MCF 10A (cell line): ENCODE measurements around the gene MFSD11. TPM values are rescaled to one million over a fixed set of nuclear protein-coding genes. Genes with fewer than 3 reads are reported as not detected.

Experiments used
- Bru-seq: library from RNA; stranded (reverse); fragments of 400-500 nt; gene quantifications from one replicate; lab custom pipeline; 2021; lab: Mats Ljungman, UMichigan
- BruChase-seq, 2 experiments: library from RNA; stranded (reverse); fragments of 400-500 nt; gene quantifications; one replicate each; lab custom pipeline; 2021; lab: Mats Ljungman, UMichigan
- BruUV-seq: library from RNA; stranded (reverse); fragments of 400-500 nt; replicated peaks from 2 replicates; lab custom pipeline; 2021; lab: Mats Ljungman, UMichigan
- CTCF ChIA-PET: fragments of 300-600 bp; sonication (Branson Sonifier 250); formaldehyde crosslinking; extraction: SDS; loops from one replicate; lab custom pipeline; 2021; ENCODE audit warnings: antibody characterized with exemption, inconsistent platforms; lab: Yijun Ruan, JAX
- POLR2A ChIA-PET: fragments of 300-600, 350-650 bp; sonication (Branson Sonifier 250); formaldehyde crosslinking; extraction: SDS; loops from one replicate; lab custom pipeline; 2020; ENCODE audit warnings: antibody characterized with exemption, inconsistent platforms; lab: Yijun Ruan, JAX
- DNase-seq: peaks from one replicate; pipeline ENCODE4 v3.0.0-alpha.2; 2018; ENCODE audit not compliant: unreplicated experiment
- H3K27ac Mint-ChIP-seq: one replicate; pipeline ENCODE4 v1.8.0; 2022; ENCODE audit warnings: mild to moderate bottlenecking, low read depth, mixed read lengths; ENCODE audit not compliant: unreplicated experiment
- H3K27me3 Mint-ChIP-seq: one replicate; pipeline ENCODE4 v1.8.0; 2022; ENCODE audit warnings: mixed read lengths; ENCODE audit not compliant: insufficient read depth, unreplicated experiment
- H3K36me3 Mint-ChIP-seq: one replicate; pipeline ENCODE4 v1.8.0; 2022; ENCODE audit warnings: mild to moderate bottlenecking, moderate library complexity, mixed read lengths; ENCODE audit not compliant: insufficient read depth, unreplicated experiment
- H3K4me1 Mint-ChIP-seq: one replicate; pipeline ENCODE4 v1.8.0; 2022; ENCODE audit warnings: mixed read lengths; ENCODE audit not compliant: insufficient read depth, unreplicated experiment
- H3K4me3 Mint-ChIP-seq: one replicate; pipeline ENCODE4 v1.8.0; 2022; ENCODE audit warnings: mild to moderate bottlenecking, moderate library complexity, mixed read lengths; ENCODE audit not compliant: unreplicated experiment
- H3K9me3 Mint-ChIP-seq: one replicate; pipeline ENCODE4 v1.8.0; 2022; ENCODE audit warnings: mixed read lengths; ENCODE audit not compliant: unreplicated experiment
- CTCF ChIP-seq: fragments of 200-600 bp; IDR thresholded peaks from one replicate; pipeline ENCODE4 v1.8.0; 2022; ENCODE audit warnings: antibody characterized with exemption, mild to moderate bottlenecking; ENCODE audit not compliant: unreplicated experiment
- intact Hi-C: fragments of 100-400 bp; cut with micrococcal nuclease; formaldehyde crosslinking; loops from 2 replicates; pipeline ENCODE4 v1.14.1; 2022
- long read RNA-seq: library from polyadenylated mRNA; stranded (forward); transcript quantifications from one replicate; pipeline ENCODE4 v2.0.0, GENCODE V29; 2022
- total RNA-seq: library from RNA; stranded (reverse); gene quantifications from 2 replicates; pipeline ENCODE4 v1.2.3, GENCODE V29; 2022

The MFSD11 gene
- total RNA-seq (11.6 and 13.8 TPM in 2 replicates), Bru-seq, nascent RNA (percentile 51 among the genes with signal in this experiment), BruChase-seq, experiment 1, labeled RNA remaining after a 6-hour chase (percentile 72 among the genes with signal in this experiment), BruChase-seq, experiment 2, labeled RNA remaining after a 2-hour chase (percentile 66 among the genes with signal in this experiment)
- long read RNA-seq, transcript MFSD11-217 (14 exons, 1,891 nt): major isoform, 17 of 40 reads
- long read RNA-seq, partial matches to known transcripts: 1 of 40 reads
- long read RNA-seq, other reads (novel, unspliced or antisense): 14 of 40 reads

- intact Hi-C loops: loop anchor here (1.0 to 10.0 kb wide), 2 partner anchors 101 to 327 kb away; no protein-coding TSS in a partner anchor
- no TSS peak for BruUV-seq
- ChIA-PET CTCF (interaction anchor here (0.6 to 1.5 kb wide), 5 partner anchors 11 to 542 kb away, joined by 3 to 5 read pairs (median 4); no protein-coding TSS in a partner anchor), POLR2A (interaction anchor here (0.6 to 9.1 kb wide), 17 partner anchors 11 to 551 kb away, joined by 3 to 150 read pairs (median 3); partner anchors contain the start of genes JMJD6, METTL23 and RHBDF2)
- Mint-ChIP-seq H3K27me3 (no peaks in the 10 kb centered on the region), H3K4me3 (peak within 1 kb of the TSS; percentile 100), H3K4me1 (peaks cover 20% of the 10 kb centered on the region), H3K36me3 (peaks cover 69% of the 10 kb centered on the region), H3K9me3 (no peaks in the 10 kb centered on the region), H3K27ac (peak within 1 kb of the TSS; percentile 97)
- DNase-seq: peak; percentile 90
- TF ChIP-seq CTCF: no peak
These were observed at the start of gene MFSD11 for GRCh38 chr17:76737676-76738467. Gene MFSD11, plus strand, starts transcription at chr17:76738119. Its CDS starts 234 bp downstream, at chr17:76738353.

DNA sequence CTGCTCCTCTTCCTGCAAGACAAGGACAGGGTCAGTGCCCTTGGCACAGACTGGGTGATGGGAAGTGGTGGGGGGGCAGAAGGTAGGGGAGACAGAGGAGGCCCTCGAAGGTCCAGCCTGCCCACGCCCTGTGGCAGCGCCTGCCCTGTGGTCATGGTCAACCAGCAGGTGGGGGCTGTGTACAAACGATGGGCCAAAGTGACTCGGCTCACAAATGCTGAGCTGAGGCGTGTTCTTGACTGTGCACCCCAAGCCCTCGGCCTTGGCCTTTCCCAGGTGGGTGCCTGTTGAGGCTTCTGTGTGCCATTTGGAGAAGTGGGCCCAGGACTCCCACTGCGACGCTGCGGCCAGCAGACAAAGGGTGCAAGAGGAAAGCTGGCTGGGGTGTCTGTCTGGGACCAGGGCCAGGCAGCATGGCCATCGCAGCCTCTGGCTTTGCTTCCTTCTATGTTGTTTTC is 49.7 kb upstream of the MFSD11 start:
- intact Hi-C loops: no loop called here
- Mint-ChIP-seq H3K27ac (peak overlapping the region; percentile 20), H3K36me3 (peaks cover 6% of the 10 kb centered on the region), H3K4me1 (peaks cover 8% of the 10 kb centered on the region), H3K4me3 (peak overlapping the region; percentile 52), H3K9me3 (no peaks in the 10 kb centered on the region), H3K27me3 (peaks cover 9% of the 10 kb centered on the region)
- ChIA-PET POLR2A (interaction anchor here (0.7 to 1.0 kb wide), 2 partner anchors 28 to 253 kb away, joined by 3 read pairs; no protein-coding TSS in a partner anchor), CTCF (interaction anchor here (1.4 kb wide), 1 partner anchor 26 kb away, joined by 3 read pairs; no protein-coding TSS in a partner anchor)
- TF ChIP-seq CTCF: no peak
- peak; percentile 17 for DNase-seq
- no TSS peak for BruUV-seq

DNA sequence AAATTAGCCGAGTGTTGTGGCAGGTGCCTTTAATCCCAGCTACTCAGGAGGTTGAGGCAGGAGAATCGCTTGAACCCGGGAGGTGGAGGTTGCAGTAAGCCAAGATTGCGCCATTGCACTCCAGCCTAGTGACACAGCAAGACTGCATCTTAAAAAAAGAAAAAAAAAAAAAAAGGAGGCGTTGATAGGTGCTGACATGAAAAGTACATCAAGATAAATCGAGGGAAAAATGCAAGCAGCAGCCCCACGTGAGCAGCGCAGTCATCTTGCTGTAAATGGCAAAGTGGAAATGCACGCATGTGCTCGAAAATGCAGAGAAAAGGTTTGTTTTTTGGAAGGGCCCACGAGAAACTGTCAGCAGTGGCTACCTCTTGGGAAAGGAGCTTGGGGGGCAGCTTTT is 48.1 kb upstream of the MFSD11 start:
- peaks cover 6% of the 10 kb centered on the region for H3K36me3 Mint-ChIP-seq
- H3K27me3 Mint-ChIP-seq: peaks cover 9% of the 10 kb centered on the region
- DNase-seq: no peak
- H3K27ac Mint-ChIP-seq: no peak overlapping the region
- no peaks in the 10 kb centered on the region for H3K9me3 Mint-ChIP-seq
- no peak for TF ChIP-seq CTCF
- H3K4me3 Mint-ChIP-seq: no peak overlapping the region
- H3K4me1 Mint-ChIP-seq: peaks cover 8% of the 10 kb centered on the region
- ChIA-PET CTCF (interaction anchor here (0.7 kb wide), 2 partner anchors 33 to 269 kb away, joined by 3 read pairs; no protein-coding TSS in a partner anchor), POLR2A (no interaction called here)
- BruUV-seq: no TSS peak
- intact Hi-C loops: no loop called here
